HG03565 (cell line): ENCODE data around the gene NDRG3.
"Not testable (repeated sequence)": the region's sequence is repeated elsewhere in the genome, so short reads cannot be mapped to it uniquely, and the experiment has no call there.

Source experiments
- ATAC-seq: cut with Tn5 transposase; IDR thresholded peaks from one replicate; pipeline ENCODE4 v1.9.1; 2021; ENCODE audit warnings: mild to moderate bottlenecking, moderate library complexity; ENCODE audit not compliant: unreplicated experiment

Gene NDRG3

GRCh38 chr20:36695467-36695866 is 50.4 kb downstream of the NDRG3 start:
- not testable (repeated sequence) for ATAC-seq

- no peak for ATAC-seq
These were observed 57.3 kb downstream of the NDRG3 start for GRCh38 chr20:36688630-36689029.

- ATAC-seq: no peak
These were observed 58.0 kb downstream of the NDRG3 start for GRCh38 chr20:36687850-36688249.

- no peak for ATAC-seq
These were observed 58.9 kb downstream of the NDRG3 start for GRCh38 chr20:36686944-36687343.

- no peak for ATAC-seq
These were observed 59.4 kb downstream of the NDRG3 start for GRCh38 chr20:36686504-36686903.

- no peak for ATAC-seq
These were observed 61.1 kb downstream of the NDRG3 start for GRCh38 chr20:36684747-36685146.

- no peak for ATAC-seq
These were observed 63.6 kb downstream of the NDRG3 start for GRCh38 chr20:36682311-36682710.

- ATAC-seq: no peak
These were observed 68.5 kb downstream of the NDRG3 start for GRCh38 chr20:36677422-36677771.

- ATAC-seq: no peak
These were observed 69.0 kb downstream of the NDRG3 start for GRCh38 chr20:36676701-36677421.

- not testable (repeated sequence) for ATAC-seq
These were observed 70.3 kb downstream of the NDRG3 start for GRCh38 chr20:36675545-36675944.

- no peak for ATAC-seq
These were observed 72.9 kb downstream of the NDRG3 start for GRCh38 chr20:36672991-36673390.

GRCh38 chr20:36670665-36671357 is 75.1 kb downstream of the NDRG3 start:
- ATAC-seq: no peak

- ATAC-seq: no peak
These were observed 79.6 kb downstream of the NDRG3 start for GRCh38 chr20:36666181-36666740.

- ATAC-seq: no peak
These were observed 82.9 kb downstream of the NDRG3 start for GRCh38 chr20:36663031-36663430.

- ATAC-seq: no peak
These were observed 87.6 kb downstream of the NDRG3 start for GRCh38 chr20:36658300-36658699.

GRCh38 chr20:36656733-36657132 is 89.2 kb downstream of the NDRG3 start:
- ATAC-seq: no peak

GRCh38 chr20:36655004-36655403 is 90.9 kb downstream of the NDRG3 start:
- no peak for ATAC-seq

- no peak for ATAC-seq
These were observed 91.4 kb downstream of the NDRG3 start for GRCh38 chr20:36654506-36654905.

- no peak for ATAC-seq
These were observed 92.4 kb downstream of the NDRG3 start for GRCh38 chr20:36653456-36653855.

- ATAC-seq: no peak
These were observed 98.4 kb downstream of the NDRG3 start for GRCh38 chr20:36647196-36648121.

- ATAC-seq: no peak
These were observed 99.2 kb downstream of the NDRG3 start for GRCh38 chr20:36646678-36647077.
